GM18861 (cell line): ENCODE data around the gene PDE4D.
A peak's percentile ranks its signal among the peaks of the same experiment; 100 is the strongest.

Experiments
- ATAC-seq: cut with Tn5 transposase; IDR thresholded peaks from one replicate; pipeline ENCODE4 v1.9.1; 2021; ENCODE audit not compliant: unreplicated experiment

PDE4D gene

DNA sequence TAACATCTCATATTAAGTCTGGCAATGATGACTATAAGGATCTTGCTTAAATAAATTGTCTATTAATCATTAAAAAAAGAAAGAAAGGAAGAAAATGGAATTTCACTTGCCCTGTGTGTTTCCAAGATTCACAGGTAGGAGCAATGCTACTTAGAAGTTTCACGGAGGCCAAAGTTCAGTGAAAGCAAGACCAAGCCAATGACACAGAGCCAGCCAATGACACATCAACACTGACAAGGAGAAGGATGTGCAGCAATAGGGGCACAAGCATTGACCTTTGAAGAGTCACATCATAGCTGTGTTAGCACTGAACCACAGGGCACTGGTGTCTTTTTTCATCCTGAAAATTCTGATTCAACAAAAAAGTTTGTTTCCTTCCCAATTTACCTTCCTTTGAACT is 364.3 kb downstream of the PDE4D start:
- no peak for ATAC-seq

DNA sequence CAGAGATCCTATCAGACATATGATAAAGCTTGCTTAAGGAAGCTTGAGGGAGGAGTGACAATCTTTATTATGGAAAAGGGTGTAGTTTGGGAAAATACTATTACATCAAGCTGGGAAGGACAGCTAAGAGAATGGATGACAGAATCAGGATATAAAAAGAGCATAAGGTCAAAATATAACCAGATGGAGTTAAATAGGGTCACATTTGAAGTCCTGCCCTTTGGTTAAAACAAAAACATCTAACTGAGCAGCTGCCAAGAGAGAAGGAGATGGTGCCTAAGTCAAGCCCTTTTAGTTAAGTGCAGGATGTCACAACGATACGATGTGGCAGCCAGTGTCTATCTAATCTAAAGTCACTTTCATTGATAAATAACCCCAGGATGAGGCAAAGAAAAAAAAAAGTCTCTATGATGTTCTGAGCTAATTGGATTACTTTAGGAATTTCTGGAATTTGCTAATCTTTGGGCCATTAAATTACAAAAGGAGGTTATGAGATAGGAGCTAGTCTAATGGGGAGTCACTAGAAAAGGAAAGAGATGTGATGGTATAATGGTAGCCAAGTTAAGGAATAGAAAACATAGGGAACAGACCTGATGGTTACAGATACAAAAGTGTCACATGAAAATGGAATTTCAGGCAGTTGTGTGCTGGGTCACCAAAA is 365.2 kb downstream of the PDE4D start:
- ATAC-seq = no peak

DNA sequence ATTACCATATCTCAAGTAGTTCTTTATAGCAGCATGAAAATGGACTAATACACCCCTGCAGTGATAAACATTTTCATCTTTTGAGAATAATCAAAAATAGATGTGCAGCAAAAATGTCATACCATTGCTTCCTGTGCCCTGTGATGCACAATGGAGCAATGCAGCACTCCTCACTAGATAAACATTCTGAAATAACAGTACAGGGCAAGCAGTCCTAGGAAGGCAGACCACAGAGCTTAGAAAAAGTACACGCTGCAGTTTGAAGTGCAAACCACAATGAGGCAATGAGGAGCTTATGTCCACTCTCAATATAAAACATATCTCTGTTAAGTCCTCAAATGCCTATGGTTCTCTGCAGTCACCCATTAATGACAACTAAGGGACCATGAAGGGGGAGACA is 367.6 kb downstream of the PDE4D start:
- ATAC-seq = no peak

DNA sequence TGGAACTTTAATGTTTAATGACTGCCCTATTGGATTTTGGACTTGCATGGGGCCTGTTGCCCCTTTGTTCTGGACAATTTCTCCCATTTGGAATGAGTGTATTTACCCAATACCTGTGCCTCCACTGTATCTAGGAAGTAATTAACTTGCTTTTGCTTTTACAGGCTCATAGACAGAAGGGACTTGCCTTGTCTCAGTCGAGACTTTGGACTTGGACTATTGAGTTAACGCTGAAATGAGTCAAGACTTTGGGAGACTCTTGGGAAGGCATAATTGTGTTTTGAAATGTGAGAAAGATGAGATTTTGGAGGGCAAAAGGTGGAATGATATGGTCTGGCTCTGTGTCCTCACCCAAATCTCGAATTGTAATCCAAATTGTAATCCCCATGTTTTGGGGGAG is 368.2 kb downstream of the PDE4D start:
- no peak for ATAC-seq

DNA sequence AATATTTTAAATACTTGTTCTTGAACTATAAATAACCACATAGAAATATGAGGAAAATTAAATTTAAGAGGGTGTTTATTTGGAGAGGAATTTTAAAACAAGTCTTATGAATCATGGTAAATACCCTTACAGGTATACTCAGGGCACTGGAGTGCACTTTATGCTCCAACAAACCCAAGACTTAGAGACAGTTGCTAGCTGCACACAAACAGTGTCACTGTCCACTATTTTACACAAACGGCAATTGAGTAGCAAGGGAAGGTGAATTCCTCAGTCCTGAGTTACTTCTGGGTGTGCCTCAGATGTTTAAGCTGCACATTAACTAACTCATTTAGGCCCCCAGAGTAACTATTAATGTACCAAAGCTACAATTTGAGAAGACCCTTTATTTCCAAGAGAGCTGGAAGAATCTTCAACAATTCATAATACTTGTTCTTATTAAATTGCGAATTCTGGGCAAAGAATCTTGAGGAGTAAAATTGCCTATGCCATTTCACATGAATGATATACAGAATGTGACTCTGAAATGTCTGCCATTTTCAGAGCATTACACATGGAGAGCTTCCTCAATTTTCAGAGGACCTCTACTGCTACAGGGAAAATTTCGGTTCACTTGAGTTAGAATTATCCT is 371.2 kb downstream of the PDE4D start:
- ATAC-seq = no peak

DNA sequence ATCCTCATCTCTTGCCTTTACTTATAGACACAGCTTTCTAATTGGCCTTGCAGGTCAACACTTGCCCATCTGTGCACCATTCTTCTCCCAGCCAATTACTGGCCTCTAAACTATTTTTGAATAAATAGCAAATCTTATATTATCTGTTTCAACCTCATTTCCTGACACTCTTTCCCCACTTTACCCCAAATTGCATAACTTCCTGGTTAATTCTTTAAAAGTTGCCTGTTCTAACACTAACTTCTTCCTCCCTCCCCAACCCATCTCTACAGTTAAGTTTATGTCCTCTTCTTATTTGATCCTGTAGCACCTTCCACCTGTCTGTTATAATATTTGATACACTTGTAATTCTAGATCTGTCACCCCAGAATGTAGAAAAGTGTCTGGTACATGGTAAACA is 372.1 kb downstream of the PDE4D start:
- no peak for ATAC-seq

DNA sequence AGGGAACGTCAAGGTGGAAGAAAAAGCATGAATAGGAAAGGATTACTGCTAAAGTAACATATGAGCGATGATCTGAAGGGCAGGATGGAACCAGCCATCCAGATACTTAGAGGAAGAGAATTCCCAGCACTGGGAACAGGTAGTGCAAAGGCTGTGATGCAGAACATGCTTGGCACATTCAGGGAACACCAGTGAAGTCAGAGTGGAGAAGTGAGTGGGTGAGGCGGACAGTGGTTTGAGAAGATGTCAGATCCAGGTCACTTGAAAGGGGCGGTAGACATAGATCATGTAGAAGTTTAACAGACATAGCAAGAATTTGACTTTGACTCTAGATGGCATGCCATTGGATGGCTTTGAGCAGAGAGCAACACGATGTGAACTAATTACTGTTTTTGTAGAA is 374.2 kb downstream of the PDE4D start:
- no peak for ATAC-seq

DNA sequence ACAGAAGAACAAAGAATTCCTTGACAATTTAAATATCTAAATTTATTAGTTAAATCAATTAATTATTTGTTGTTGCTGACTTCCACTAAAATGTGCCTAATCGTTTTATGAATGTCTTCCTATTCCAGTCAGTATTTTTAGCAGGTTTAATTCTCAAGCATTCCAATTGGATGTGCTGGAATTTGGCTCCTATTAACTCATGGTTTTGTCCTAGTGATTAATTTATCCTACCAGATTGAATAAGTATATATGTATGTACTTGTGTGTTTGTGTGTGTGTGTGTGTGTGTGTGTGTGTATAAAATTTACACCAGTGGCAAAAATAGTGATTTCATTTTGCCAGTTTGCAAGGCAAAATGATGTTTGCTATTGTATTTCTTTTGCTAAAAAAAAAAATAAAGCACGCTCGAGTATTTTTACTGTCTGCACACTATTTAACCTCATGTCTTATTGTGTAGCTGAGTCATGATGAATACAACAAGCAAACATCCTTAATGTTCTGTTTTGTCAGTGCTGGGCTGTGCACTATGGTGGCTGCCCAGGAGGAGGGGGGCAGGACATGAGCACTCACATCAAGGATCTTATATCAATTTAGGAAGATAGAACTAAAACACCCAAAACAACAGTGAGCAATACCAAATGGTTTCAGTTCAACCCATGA is 375.5 kb downstream of the PDE4D start:
- ATAC-seq = no peak

DNA sequence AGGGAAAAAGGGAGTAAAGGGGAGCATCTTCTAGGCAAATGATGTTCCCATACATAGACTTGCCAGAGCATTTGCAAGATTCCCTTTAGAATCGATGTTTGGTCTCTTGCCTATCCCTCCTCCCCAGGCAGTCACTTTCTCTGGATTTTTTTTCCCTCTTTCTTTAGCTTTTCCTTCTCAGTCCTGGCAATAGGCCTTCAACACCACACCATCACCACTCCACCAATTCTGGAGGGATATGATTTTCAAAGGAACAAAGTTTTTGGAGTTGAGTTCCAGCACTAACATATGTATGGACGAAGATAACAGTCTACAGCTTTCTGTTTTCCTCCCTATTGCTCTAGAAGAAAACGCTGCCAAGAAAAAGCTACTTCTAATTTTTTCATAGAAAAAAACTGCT is 377.4 kb downstream of the PDE4D start:
- ATAC-seq = no peak

DNA sequence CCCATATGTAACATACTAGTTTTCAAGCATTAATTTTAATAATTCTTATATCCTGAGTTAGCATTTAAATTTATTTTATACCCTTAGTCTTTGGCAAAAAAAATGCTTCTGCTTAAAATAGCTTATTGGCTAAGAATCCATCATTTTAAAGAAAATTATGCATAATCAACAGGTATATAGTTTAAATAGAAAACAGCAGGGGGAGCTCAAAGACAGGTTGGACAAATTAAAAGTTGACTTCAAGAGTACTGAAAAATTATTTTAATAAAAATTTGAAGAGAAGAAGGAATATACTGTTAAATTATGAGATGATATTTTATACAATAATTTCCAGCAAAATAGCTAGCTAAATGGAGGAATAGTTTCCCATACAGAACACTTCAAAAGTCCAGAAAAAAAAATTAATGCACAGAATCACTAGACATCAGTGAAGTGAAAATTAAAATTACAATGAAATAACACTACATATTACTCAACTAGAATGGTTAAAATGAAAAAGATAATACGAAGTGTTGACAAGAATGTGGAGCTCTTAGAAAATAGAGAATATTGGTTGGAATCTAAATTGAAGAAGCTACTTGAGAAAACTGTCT is 387.1 kb downstream of the PDE4D start:
- ATAC-seq = no peak

DNA sequence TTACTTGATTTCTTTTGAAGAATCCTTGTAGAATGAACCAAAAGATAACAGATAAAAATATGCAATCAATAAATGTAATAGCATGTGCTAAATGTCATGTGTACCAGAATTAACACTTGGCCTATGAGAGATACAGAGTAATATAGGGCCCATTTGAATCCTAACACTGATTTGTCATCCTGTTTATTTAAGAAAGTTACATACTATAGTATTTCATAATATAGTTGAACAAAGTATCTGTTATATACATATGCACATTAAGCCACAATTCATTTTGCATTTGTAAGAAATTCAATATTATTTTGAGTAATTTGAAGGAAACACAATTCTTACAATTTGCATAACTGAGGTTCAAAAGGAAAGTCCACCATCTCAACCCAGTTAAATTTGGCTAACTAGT is 389.5 kb downstream of the PDE4D start:
- ATAC-seq = no peak

DNA sequence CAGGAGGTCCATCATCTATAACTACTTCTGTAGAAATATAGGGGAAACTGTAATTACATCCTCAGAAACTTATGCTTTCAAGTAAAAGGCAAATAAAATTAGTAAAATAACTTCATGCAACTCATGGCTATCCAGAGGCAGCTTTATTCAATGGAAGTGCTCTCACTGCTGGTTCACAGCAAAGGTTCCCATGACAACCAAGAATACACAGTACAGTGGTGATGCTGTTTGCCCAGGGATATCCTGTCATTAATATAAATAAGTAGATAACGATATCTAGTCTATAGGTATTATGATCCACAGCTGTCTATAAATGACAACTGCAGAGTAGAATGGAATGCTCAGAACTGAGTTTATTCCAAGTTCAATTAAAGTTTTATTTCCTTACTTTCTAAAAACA is 390.3 kb downstream of the PDE4D start:
- no peak for ATAC-seq

DNA sequence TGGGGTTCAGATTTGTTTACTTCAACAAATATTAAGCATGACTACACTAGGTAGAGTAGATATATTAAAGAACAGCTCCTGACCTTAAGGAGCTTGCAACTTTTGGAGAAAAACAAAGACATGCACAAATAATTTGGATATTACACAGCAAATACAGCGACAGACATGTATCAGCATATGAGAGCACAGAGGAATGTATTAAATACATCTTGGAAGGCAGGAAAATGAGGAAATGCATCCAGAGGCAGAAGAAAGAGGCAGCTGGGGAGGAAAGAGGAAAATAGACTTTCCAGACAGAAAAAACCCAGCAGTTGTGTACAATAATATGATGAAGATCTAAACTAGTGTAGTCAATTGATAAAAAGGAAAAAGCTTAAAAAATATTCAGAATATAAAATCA is 392.2 kb downstream of the PDE4D start:
- ATAC-seq = no peak

DNA sequence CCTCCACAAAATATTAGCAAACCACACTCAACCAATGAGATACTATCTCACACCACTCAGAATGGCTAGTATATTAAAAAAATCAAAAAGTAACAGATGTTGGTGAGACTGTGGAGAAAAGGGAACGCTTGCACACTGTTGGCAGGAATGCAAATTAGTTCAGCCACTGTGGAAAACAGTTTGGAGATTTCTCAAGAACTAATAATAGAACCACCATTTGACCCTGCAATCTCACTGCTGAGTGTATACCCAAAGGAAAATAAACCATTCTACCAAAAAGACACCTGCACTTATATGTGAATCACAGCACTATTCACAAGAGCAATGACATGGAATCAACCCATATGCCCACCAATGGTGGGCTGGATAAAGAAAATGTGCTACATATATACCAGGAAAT is 393.5 kb downstream of the PDE4D start:
- ATAC-seq = no peak

DNA sequence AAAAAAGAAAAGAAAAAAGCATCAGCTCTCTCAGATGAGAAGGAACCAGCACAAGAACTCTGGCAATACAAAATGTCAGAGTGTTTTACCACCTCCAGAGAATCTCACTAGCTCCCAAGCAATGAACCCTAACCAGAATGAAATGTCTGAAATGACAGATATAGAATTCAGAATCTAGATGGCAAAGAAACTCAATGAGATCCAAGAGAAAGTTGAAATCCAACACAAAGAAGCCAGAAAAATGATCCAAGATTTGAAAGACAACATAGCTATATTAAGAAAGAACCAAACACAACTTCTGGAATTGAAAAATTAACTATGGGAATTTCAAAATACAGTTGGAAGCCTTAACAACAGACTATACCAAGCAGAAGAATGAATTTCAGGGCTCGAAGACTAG is 396.3 kb downstream of the PDE4D start:
- ATAC-seq = no peak

DNA sequence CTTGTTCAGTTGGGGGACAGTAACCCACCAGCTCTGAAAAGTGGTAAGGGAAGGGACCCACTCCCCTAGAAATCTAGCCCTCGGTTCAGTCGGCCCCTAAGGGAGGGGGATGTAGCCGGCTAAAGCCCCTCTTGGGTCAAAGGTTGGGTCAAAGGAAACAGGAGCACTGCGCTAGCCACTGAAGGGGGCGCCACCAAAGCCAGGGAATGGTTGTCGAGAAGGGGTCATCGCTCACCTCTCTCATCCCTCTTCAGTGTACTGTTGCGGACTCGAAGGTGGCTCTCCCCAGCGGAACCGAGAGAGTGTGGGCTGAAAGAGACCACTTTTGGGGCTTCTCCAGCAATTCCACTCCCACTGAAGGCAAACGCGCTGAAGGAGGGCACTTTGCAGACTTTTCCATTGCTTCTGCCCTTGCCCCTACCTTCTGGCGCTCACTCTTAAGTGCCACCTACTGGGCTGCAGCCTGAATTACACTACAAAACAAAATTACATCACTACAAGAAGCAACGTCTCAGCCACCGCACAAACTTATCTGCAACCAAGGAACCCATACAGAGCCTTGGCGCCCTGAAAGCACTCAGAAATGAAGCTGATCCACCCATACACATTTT is 396.9 kb downstream of the PDE4D start:
- ATAC-seq = peak; percentile 71

DNA sequence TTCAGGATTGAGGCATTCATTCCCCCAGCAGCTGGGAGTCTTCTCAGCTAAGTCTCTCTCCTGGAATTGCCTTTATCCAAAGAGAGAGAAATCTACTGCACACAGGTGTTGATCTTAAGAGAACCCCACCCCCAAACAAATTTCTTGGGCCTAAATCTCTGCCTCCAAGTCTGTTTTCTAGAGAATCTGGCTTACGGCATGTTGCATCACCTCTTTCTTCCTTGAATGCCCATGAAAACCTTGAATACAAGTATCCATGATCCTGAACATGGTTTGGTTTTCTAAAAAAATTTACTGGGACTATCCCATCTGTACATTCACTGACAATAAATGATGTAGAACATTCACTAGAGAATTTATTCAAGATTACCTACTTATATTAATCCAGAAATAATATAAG is 401.6 kb downstream of the PDE4D start:
- ATAC-seq = no peak

DNA sequence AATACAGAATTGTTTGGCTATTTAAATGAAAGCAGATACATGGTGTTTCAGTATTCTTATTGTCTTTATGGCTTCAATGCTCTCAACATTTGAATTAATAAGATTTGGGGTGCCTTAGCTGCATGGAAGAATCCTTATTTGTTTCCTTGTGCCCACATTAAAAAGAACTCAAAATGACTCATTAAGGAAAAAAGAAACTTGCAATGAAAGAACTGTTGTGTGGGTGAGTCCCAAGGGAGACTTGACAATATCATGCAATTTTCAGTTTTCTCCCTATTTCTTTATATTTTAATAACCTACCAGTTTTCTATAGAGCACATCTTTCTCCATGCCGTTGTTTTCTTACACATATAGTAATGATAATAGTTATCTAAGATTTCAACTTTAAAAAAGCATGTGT is 404.0 kb downstream of the PDE4D start:
- no peak for ATAC-seq

DNA sequence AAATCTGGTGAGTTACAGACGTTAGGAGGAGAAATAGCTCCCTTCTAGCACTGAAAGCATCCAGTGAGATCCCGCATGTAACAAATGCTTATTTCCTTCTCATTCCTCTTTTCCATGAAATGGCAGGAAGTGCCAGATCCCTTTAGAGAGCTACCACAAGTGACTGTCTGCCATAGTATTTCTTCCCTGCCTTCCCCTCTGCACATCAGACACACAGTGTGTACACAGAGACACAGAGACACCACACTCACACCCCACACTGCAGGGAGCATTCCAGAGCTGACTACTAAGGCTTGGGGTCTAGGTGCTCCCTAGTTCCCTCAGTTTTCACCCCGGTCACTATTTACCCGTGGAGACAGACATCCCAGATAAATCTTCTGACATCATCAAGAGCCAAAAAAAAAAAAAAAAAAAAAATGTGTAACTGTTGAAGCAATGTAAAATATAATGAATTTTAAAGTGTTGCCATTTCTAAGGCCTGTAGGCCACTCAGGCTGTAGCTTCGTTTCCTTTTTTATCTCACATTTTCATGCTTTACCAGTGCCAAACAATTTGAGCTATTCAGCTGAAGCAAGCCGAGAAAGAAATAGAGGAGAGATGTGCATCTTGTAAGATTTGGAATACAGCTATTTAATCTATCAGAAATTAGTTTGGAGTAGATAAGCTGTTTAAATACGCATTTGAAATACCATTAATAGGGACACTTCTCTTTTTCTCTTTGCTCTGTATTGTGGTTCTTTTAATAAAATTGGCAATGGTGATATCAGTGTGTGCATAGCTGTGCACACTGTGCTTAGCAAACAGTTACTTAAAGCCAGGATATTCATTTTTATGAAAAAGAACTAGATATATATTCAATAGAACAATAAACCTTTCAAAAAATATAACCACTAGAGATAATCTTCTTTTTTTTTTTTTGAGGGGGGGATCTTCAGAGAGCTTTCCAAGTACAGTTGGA is 405.5 kb downstream of the PDE4D start:
- ATAC-seq = no peak

DNA sequence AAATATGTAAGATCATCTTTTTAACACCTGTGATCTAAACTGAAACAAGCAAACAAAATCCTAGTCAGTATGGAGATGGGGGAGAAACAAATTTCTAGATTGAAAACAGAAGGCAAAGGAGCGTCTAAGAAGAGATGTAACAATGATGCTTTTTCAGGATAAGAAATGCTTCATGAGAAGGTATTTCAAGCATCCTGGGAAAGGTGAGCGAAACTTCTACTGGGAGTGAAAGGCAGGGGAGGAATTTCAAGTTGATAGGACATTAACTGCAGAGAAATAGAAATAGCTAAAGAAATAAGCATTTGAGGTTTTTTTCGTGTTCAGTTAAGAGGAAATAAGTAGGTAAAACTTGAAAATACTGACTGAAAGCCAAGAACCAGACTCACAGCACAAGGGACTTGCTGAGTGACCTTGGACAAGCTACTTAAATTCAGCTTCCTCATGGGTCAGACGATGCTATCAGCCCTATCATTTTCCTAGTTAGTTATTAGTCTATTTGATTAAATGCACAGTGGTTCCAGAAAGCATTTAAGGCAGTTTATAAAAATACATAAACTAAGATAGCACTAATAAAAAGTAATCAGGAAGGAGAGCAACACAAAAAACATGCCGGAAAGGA is 406.3 kb downstream of the PDE4D start:
- ATAC-seq = no peak
